ENCODE measurements around the gene CBL. TPM values are rescaled to one million over a fixed set of nuclear protein-coding genes. Genes with fewer than 3 reads are reported as not detected.

CBL gene
- total RNA-seq, 2 experiments from 2014 or later, result 45.1 to 45.2 TPM

DNA sequence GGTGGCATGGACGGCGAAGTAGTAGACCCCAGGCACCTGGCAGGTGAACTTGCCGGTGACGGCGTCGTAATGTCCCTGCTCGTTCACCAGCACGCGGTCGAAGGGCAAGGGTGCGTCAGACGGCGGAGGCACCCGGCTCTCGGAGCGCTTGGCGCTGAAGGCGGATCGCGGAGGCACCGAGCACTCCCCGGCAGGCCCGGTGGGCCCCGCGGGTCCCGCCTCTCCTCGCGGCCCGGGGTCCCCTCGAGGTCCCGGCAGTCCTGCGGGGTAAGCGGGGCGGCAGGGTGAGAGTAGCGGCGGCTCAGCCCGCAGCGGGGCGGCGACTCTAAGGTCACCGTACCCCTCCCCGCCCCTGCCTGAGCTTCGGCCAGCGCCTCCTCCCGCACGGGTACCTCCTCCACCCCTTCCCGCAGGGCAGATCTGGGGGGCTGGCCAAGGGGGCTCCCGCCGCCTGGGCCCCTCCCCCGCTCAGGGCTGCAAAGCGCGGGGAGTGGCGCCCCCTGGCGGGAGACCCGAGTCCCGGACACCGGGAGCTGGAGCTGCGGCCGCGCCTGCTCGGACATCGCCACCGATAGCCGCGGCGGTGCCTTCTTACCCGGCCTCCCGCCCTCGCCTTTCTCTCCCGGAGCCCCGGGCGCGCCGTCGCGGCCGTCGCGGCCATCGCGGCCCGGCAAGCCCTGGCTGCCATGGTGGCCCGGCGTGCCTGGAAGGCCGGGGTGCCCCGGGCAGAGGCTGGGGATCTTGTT, 133.6 kb downstream of the CBL start:
- DNase-seq (peak; percentile 73), ATAC-seq (ENCODE audit: low read depth) (peak; percentile 24)
- H3K9me3 Mint-ChIP-seq, result no peaks in the 10 kb centered on the region
- H3K27ac Mint-ChIP-seq, result no peak overlapping the region
- H3K4me3 Mint-ChIP-seq, result peak overlapping the region; percentile 45
- H3K27me3 Mint-ChIP-seq, result peaks cover 31% of the 10 kb centered on the region
- H3K36me3 Mint-ChIP-seq, result peaks cover 9% of the 10 kb centered on the region
- H3K4me1 Mint-ChIP-seq, result peaks cover 21% of the 10 kb centered on the region
- POLR2A ChIA-PET, result interaction anchor here (0.5 to 1.5 kb wide), 3 partner anchors 11 to 33 kb away, joined by 3 to 4 read pairs (median 4); no protein-coding TSS in a partner anchor

DNA sequence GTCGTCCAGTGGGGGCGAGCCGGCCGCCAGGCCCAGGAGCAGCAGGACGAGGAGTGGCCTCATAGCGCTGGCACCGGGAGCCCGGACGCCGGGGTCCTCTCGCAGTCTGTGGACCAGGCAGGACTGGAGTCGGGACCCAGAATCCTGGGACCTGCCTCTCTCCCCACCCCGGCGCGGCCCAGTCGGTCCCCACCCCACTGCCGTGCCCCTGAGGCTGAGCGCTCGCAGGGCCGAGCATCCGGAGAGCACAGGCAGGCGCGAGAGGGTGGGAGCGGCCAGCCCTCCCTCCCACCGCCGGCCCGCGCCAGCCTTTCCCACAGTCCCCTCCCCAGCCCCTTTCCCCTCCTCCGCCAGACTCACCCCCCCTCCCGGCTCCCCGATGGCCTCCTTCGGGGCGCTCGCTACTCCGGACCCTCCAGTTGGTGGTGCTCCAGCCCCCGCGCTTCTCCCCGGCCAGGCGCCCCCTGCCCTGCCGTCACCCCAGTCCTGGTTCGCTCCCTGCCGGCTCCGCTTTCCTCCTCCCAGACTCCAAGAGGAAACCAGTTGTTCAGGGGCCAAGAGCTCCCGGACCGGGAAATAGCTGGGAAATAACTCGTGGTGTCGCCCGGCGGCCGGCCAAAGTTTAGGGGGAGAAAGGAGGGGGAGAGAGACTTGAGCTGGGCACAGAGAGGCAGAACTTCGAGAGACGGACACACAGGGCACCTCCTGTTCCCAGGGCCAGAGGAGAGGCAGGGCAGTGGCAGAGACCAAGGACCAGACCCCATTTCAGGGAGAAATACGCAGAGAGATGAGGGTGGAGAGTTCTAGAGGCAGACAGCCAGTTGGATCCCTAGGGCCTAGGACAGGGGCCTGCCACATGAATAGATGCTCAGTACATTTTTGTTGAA, 134.4 kb downstream of the CBL start, which contains the start of gene C1QTNF5:
Gene C1QTNF5 (minus strand): TSS at position 549 of the 887 bp plus-strand sequence. CDS start 486 bp downstream, at position 63.
- Mint-ChIP-seq H3K36me3 (peaks cover 9% of the 10 kb centered on the region), H3K27me3 (peaks cover 31% of the 10 kb centered on the region), H3K4me3 (peak within 1 kb of the TSS; percentile 7), H3K4me1 (peaks cover 17% of the 10 kb centered on the region), H3K27ac (no peak within 1 kb of the TSS), H3K9me3 (no peaks in the 10 kb centered on the region)
- no peak for DNase-seq
- POLR2A ChIA-PET, result interaction anchor here (0.8 to 1.2 kb wide), 2 partner anchors 13 to 17 kb away, joined by 3 to 4 read pairs; no protein-coding TSS in a partner anchor
- ATAC-seq (ENCODE audit: low read depth), result no peak

DNA sequence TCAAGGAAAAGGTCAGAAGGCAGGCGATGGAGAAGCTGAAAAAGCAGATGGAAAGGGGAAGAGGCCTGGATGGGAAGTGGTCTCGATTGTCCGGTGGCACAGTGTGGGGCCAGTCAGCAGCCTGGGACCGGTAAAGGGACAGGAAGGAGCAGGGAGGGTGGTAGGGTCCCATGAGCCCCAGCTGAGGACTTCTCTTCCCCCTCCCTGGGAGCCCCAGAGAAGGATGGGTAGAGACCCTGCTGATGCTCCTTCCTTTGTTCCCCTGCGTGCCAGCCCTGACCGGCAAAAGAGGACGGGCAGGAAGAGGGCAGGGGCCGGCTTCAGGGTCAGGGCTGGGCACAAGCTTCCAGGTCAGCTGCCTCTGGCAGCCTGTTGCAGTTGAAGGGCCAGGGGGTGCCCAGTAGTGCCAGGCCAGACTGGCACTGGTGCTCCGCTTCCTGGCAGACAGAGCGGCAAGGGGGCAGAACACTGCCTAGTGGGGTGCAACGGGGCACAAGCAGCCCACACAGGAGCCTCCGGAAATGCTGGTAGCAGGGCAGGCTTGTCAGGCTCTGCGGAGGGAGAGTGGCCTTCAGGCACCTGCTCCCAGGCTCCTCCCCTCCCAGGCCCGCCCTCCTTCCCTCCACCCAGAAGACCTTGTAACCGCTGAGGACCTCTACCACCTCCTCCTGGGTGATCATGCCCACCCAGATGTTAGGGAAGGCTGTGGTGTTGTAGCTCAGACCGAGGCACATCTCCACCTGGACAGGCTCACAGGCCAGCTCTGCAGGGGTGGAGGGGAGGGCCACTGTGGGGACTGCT, 135.3 kb downstream of the CBL start:
- DNase-seq (no peak), ATAC-seq (ENCODE audit: low read depth) (no peak)
- Mint-ChIP-seq H3K27ac (no peak overlapping the region), H3K4me1 (peaks cover 12% of the 10 kb centered on the region), H3K9me3 (no peaks in the 10 kb centered on the region), H3K4me3 (peak overlapping the region; percentile 7), H3K27me3 (peaks cover 31% of the 10 kb centered on the region), H3K36me3 (peaks cover 4% of the 10 kb centered on the region)
- POLR2A ChIA-PET, result interaction anchor here (0.8 kb wide), 1 partner anchor 18 kb away, joined by 3 read pairs; no protein-coding TSS in a partner anchor

DNA sequence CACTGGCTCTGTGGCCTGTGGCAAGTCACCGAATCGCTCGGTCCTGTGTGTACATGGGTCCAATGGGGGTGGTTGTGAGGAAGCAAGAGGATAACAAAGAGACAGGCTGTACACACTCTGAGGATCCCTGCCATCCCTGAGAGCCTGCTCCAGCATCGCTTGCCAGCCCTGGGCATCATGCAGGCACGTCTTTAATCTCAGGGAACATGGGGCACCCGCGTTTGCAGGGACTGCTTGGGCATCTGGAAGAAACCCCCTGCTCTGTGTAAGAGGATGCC, 135.8 kb downstream of the CBL start:
- POLR2A ChIA-PET, result no interaction called here
- peaks cover 3% of the 10 kb centered on the region for H3K36me3 Mint-ChIP-seq
- no peak overlapping the region for H3K4me3 Mint-ChIP-seq

DNA sequence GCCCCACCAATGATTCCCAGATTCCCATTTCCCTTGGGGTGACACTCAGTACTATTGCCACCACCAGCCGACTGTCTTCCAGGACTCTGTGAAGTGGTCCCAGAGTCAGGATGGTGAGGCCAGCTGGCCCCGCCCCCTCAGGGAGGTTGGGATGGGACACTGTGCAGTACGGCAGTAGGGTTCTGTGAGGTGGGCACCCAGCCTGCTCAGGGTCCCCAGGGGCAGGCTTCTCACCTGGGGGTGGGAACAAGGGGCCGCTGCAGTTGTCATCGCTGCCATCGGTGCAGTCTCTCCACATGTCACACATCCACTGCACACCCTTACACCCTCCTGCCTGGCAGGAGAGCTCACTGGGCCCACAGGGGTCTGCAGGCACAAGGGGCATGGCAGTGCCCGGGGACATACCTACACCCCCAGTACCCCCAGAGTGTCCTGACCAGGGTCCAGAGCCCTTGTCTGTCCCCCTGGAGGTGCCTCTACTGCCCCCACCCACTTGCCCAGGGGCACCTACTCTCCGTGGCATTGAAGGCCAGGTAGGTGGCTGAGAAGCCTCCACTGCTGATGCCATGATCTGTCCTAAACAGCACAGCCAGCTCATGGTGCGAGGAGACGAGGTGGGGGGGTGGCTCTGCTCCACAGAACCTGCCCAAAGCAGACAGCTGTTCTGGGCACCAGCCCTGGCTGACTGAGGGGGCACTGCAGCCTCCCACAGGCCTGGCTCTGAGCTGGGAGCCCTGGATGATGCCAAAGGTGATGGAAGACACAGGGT, 136.4 kb downstream of the CBL start:
- Mint-ChIP-seq H3K36me3 (peaks cover 3% of the 10 kb centered on the region), H3K9me3 (no peaks in the 10 kb centered on the region), H3K27ac (no peak overlapping the region), H3K27me3 (peaks cover 33% of the 10 kb centered on the region), H3K4me3 (no peak overlapping the region), H3K4me1 (peaks cover 10% of the 10 kb centered on the region)
- ATAC-seq (ENCODE audit: low read depth) (no peak), DNase-seq (no peak)
- POLR2A ChIA-PET, result no interaction called here

More for the DNA sequence above, 135.8 kb downstream of the CBL start:
- Mint-ChIP-seq H3K4me1 (peaks cover 12% of the 10 kb centered on the region), H3K27ac (no peak overlapping the region), H3K27me3 (peaks cover 33% of the 10 kb centered on the region), H3K9me3 (no peaks in the 10 kb centered on the region)
- ATAC-seq (ENCODE audit: low read depth) (no peak), DNase-seq (no peak)

DNA sequence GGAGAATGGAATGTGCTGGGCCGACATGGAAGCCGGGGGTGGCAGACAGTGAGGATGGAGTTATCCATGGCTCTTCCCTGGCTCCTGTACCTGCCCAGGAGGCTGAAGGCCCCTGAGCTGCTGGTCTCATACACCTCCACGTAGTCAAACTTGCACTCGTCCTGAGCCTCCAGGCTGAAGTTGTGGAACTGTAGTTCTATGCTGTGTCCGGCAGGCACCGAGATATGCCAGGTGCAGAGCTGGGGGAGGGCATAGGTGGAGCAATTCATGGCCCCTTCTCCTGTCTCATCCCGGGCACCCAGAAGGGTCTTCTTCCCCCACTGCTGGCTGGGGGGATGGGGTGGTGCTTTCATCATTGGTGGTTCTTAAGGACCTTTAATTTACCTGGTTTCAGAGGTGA, 137.6 kb downstream of the CBL start:
- H3K4me3 Mint-ChIP-seq, result no peak overlapping the region
- no peaks in the 10 kb centered on the region for H3K9me3 Mint-ChIP-seq
- no peak overlapping the region for H3K27ac Mint-ChIP-seq
- ATAC-seq (ENCODE audit: low read depth) (no peak), DNase-seq (no peak)
- POLR2A ChIA-PET, result no interaction called here
- peaks cover 31% of the 10 kb centered on the region for H3K27me3 Mint-ChIP-seq
- peaks cover 3% of the 10 kb centered on the region for H3K36me3 Mint-ChIP-seq
- peaks cover 6% of the 10 kb centered on the region for H3K4me1 Mint-ChIP-seq

DNA sequence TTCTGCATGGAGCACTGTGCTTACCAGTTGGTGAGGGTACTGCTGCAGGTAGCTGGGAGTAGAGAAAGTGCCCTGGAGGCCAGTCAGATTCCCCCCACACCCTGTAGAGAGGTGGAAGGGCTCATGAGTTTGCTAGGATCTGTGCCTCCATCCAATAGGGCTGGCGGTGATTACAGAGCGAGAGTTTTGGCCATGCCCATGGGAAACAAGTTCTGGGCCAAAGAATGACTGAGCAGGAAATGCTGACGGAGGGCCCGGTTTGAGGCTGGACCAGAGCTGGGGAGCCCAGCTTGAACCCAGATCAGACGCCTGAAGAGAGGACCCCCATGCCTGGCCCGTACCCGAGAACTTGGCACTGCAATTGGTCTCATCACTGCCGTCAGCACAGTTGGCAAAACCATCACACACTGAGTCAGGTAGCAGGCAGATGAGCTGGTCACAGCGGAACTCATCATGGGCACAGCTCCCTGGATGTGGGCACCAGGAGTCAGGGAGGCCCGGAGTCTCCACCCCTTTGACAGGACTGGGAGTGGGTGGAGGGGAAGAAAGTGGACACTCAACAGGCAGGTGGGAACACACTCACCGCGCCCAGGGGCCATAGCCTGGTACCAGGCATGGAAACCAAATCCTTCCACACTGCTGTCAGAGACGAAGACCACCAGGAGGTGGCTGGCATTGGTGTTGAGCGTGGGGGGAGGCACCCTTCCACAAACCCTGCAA, 138.3 kb downstream of the CBL start:
- H3K4me3 Mint-ChIP-seq, result no peak overlapping the region
- H3K36me3 Mint-ChIP-seq, result no peaks in the 10 kb centered on the region
- no peak for ATAC-seq (ENCODE audit: low read depth)
- peaks cover 25% of the 10 kb centered on the region for H3K27me3 Mint-ChIP-seq
- peaks cover 6% of the 10 kb centered on the region for H3K4me1 Mint-ChIP-seq
- DNase-seq, result no peak
- no peak overlapping the region for H3K27ac Mint-ChIP-seq
- POLR2A ChIA-PET, result no interaction called here
- no peaks in the 10 kb centered on the region for H3K9me3 Mint-ChIP-seq

DNA sequence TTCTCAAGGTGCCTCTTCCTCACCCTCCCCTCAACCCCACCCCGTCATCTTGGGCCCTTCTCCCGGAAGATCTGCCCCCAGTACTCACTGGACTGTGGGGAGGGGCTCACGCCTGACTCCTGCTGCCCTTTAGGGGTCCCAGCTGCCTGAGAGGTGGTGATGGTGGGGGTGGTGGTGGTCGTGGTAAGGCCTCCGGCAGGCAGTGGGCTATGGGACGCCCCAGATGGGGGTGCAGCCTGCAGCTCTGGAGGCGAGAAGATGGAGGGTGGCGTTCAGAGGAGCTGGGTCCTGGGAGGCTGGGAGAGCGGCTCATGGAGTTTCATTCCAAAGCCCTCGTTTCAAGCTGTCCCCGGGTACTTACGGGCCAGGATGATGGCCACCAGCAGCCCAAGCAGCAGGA, 139.5 kb downstream of the CBL start:
- no peaks in the 10 kb centered on the region for H3K36me3 Mint-ChIP-seq
- no peaks in the 10 kb centered on the region for H3K9me3 Mint-ChIP-seq
- no peak overlapping the region for H3K4me3 Mint-ChIP-seq
- H3K27ac Mint-ChIP-seq, result no peak overlapping the region
- POLR2A ChIA-PET, result no interaction called here
- ATAC-seq (ENCODE audit: low read depth) (no peak), DNase-seq (no peak)
- peaks cover 25% of the 10 kb centered on the region for H3K27me3 Mint-ChIP-seq
- H3K4me1 Mint-ChIP-seq, result peaks cover 12% of the 10 kb centered on the region

DNA sequence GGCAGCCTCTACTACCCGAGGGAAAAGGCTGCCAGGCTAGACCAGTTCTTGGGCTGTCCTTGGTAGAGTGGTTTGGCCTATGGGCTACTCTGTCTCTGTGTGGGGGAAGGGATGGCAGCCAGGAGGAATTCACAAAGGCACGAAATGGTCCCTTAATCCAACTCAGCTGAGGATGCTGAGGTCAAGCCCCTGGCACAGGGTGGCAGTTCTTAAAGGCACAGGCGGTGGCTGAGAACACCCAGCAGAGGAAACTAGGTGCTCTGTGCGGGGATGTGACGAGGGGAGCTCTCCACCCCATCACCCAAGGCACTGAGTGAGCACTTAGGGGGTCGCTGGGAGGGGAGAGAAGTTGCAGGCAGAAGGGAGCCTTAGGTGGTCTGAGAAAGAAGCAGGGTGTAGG, 140.5 kb downstream of the CBL start, which contains the start of gene MFRP:
Gene MFRP (minus strand): TSS at position 101 of the 400 bp plus-strand sequence. CDS start 192 bp downstream, outside the sequence.
- ATAC-seq (ENCODE audit: low read depth) (no peak), DNase-seq (no peak)
- POLR2A ChIA-PET, result interaction anchor here (0.6 kb wide), 1 partner anchor 760 kb away, joined by 5 read pairs; no protein-coding TSS in a partner anchor
- Mint-ChIP-seq H3K4me1 (peaks cover 6% of the 10 kb centered on the region), H3K9me3 (no peaks in the 10 kb centered on the region), H3K4me3 (no peak within 1 kb of the TSS), H3K27ac (no peak within 1 kb of the TSS), H3K27me3 (peaks cover 21% of the 10 kb centered on the region), H3K36me3 (no peaks in the 10 kb centered on the region)

DNA sequence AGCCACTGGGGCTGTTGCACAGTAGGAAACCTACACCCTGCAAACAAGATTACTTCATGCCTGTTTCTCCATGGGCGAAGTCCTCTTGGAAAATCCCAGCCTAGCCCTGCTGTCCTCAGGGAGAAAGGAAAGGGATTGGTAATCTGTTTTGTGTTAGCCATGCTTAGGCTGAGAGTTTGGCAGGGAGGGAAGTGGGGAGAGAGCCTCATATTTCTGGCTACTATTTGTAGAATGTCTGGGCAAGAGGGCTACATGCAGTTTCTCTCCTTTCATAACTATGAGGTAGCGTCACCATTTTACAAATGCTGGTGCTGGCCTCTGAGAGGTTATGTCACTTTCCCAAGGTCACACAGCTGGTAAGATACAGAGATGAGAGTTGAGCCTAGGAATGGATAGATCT, 141.1 kb downstream of the CBL start:
- peaks cover 6% of the 10 kb centered on the region for H3K4me1 Mint-ChIP-seq
- no peak for DNase-seq
- no peaks in the 10 kb centered on the region for H3K36me3 Mint-ChIP-seq
- no peak overlapping the region for H3K4me3 Mint-ChIP-seq
- no peaks in the 10 kb centered on the region for H3K9me3 Mint-ChIP-seq
- ATAC-seq (ENCODE audit: low read depth), result no peak
- POLR2A ChIA-PET, result interaction anchor here (1.2 kb wide), 1 partner anchor 15 kb away, joined by 3 read pairs; no protein-coding TSS in a partner anchor
- H3K27ac Mint-ChIP-seq, result no peak overlapping the region
- H3K27me3 Mint-ChIP-seq, result peaks cover 21% of the 10 kb centered on the region

DNA sequence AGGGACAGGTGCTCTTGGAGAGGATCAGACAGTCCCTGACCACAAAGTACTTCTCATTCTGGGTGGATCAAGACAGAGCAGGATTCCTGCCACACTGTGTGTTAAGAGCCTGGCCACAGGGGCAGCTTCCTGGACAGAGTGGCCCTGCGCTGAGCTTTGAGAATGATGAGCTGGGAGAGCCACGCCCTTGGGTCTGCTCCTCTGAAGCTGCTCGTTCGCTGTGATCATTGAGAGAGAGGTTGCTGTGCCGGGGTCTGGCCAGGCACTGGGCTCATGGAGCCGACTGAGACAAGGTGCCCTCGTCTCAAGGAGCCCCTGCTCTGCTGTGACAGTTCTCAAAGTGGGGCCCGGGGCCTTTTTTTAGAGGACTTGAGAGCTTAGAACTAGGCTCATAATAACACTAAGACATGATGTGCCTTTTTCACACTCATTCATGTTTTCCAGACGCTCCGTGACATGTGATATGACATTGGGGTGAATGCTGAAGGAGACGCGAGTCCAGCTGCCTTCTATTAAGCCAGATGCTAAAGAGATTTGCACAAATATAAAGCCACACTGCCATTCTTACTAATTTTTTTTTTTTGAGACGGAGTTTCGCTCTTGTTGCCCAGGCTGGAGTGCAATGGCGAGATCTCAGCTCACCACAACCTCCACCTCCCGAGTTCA, 141.9 kb downstream of the CBL start:
- ATAC-seq (ENCODE audit: low read depth), result no peak
- Mint-ChIP-seq H3K4me3 (no peak overlapping the region), H3K36me3 (no peaks in the 10 kb centered on the region), H3K27ac (no peak overlapping the region), H3K27me3 (peaks cover 18% of the 10 kb centered on the region), H3K9me3 (no peaks in the 10 kb centered on the region), H3K4me1 (peaks cover 6% of the 10 kb centered on the region)
- DNase-seq, result no peak
- POLR2A ChIA-PET, result interaction anchor here (1.2 kb wide), 1 partner anchor 14 kb away, joined by 3 read pairs; no protein-coding TSS in a partner anchor

Data from activated naive CD8-positive, alpha-beta T cell treated with anti-CD3 and anti-CD28 coated beads, Interleukin-2, amount 10 ng/mL, durations not matched to agents 7 days and 5 days (primary cell).